OCI-LY3 (cell line): Measurements from ENCODE around the gene CPED1.

ENCODE experiments used
- CTCF ChIP-seq: fragments of 200-600, 300-600 bp; sonication (generic); IDR thresholded peaks from 2 replicates; pipeline ENCODE4 v1.5.1; 2014; ENCODE audit warnings: antibody characterized with exemption, low read length, low read depth
- EZH2phosphoT487 ChIP-seq: fragments of 200-600 bp; shearing (Covaris generic); IDR thresholded peaks from 2 replicates; pipeline ENCODE4 v1.6.1; 2018; ENCODE audit warnings: antibody characterized with exemption, mixed run types, low read depth

GRCh38 chr7:121343302-121343701 lies 354.8 kb downstream of the CPED1 start:
- no peak for TF ChIP-seq CTCF
- TF ChIP-seq EZH2phosphoT487, result no peak
